ENCODE measurements around the gene SPA17. TPM values are rescaled to one million over a fixed set of nuclear protein-coding genes. Genes with fewer than 3 reads are reported as not detected.

SPA17 gene
- total RNA-seq, 1 experiment from 2014 or later = 30.5 TPM

Other genes starting within 250 kb of the SPA17 start
- not detected in 2 replicates for gene OR8B4, start 249.0 kb upstream of the SPA17 start, total RNA-seq (2014; rRNA removed; shearing (Covaris generic))
- not detected in 2 replicates for gene OR8B8, start 228.2 kb upstream of the SPA17 start, total RNA-seq (2014; rRNA removed; shearing (Covaris generic))
- gene OR8B12, start 130.2 kb upstream of the SPA17 start, total RNA-seq (2014; rRNA removed; shearing (Covaris generic)) = not detected in 2 replicates
- gene OR8A1, start 103.9 kb upstream of the SPA17 start, total RNA-seq (2014; rRNA removed; shearing (Covaris generic)) = not detected in 2 replicates
- not detected in 2 replicates for gene PANX3, start 62.5 kb upstream of the SPA17 start, total RNA-seq (2014; rRNA removed; shearing (Covaris generic))
- gene TBRG1, start 51.0 kb upstream of the SPA17 start, total RNA-seq (2014; rRNA removed; shearing (Covaris generic)) = 11.1 and 29.3 TPM in 2 replicates
- gene SIAE, start 165 bp upstream of the SPA17 start, total RNA-seq (2014; rRNA removed; shearing (Covaris generic)) = 3.7 and 4.1 TPM in 2 replicates
- gene NRGN, start 66.0 kb downstream of the SPA17 start, total RNA-seq (2014; rRNA removed; shearing (Covaris generic)) = 2.7 and 3.4 TPM in 2 replicates
- gene VSIG2, start 78.4 kb downstream of the SPA17 start, total RNA-seq (2014; rRNA removed; shearing (Covaris generic)) = not detected in 2 replicates
- 0.15 and 0.34 TPM in 2 replicates for gene ESAM, start 88.4 kb downstream of the SPA17 start, total RNA-seq (2014; rRNA removed; shearing (Covaris generic))
- gene MSANTD2, start 126.5 kb downstream of the SPA17 start, total RNA-seq (2014; rRNA removed; shearing (Covaris generic)) = 15.9 and 23.5 TPM in 2 replicates
- 5.4 and 16.2 TPM in 2 replicates for gene ROBO3, start 191.5 kb downstream of the SPA17 start, total RNA-seq (2014; rRNA removed; shearing (Covaris generic))
- gene ROBO4, start 224.0 kb downstream of the SPA17 start, total RNA-seq (2014; rRNA removed; shearing (Covaris generic)) = 0.69 and 3.6 TPM in 2 replicates
- not detected in 2 replicates for gene HEPN1, start 245.3 kb downstream of the SPA17 start, total RNA-seq (2014; rRNA removed; shearing (Covaris generic))